Activated B cell treated with CpG ODN at 0.5 μM for 24 hours (primary cell): ENCODE measurements around the gene MIS18A. TPM values are rescaled to one million over a fixed set of nuclear protein-coding genes. Genes with fewer than 3 reads are reported as not detected.

Source experiments
- ATAC-seq: fragments of 200-7000 bp; cut with Tn5 transposase; one replicate; pipeline ENCODE4 v1.10.0; 2021; ENCODE audit warnings: low read depth, mild to moderate bottlenecking, moderate library complexity
- CTCF ChIA-PET: fragments of 350-600 bp; sonication (Branson Sonifier 250); formaldehyde crosslinking; loops from one replicate; lab custom pipeline; 2021; ENCODE audit warnings: antibody characterized with exemption; lab: Charles Lee
- POLR2A ChIA-PET: fragments of 350-600 bp; sonication (Branson Sonifier 250); formaldehyde crosslinking; loops from one replicate; lab custom pipeline; 2021; ENCODE audit warnings: antibody characterized with exemption; lab: Charles Lee
- DNase-seq: peaks from one replicate; pipeline ENCODE4 v3.0.0; 2022
- H3K27ac Mint-ChIP-seq: one replicate; pipeline ENCODE4 v1.8.0; 2020; ENCODE audit warnings: mixed read lengths
- H3K27me3 Mint-ChIP-seq: one replicate; pipeline ENCODE4 v1.8.0; 2021; ENCODE audit warnings: mixed read lengths
- H3K36me3 Mint-ChIP-seq: one replicate; pipeline ENCODE4 v1.8.0; 2021; ENCODE audit warnings: low read depth, mixed read lengths
- H3K4me1 Mint-ChIP-seq: one replicate; pipeline ENCODE4 v1.8.0; 2021; ENCODE audit warnings: mixed read lengths
- H3K4me3 Mint-ChIP-seq: one replicate; pipeline ENCODE4 v1.8.0; 2020; ENCODE audit warnings: mild to moderate bottlenecking, mixed read lengths
- H3K9me3 Mint-ChIP-seq: one replicate; pipeline ENCODE4 v1.8.0; 2020; ENCODE audit warnings: mixed read lengths
- CTCF ChIP-seq: fragments of 200-600 bp; IDR thresholded peaks from one replicate; pipeline ENCODE4 v1.8.0; 2022; ENCODE audit warnings: antibody characterized with exemption, mild to moderate bottlenecking
- intact Hi-C: fragments of 100-400 bp; cut with micrococcal nuclease; formaldehyde crosslinking; loops from one replicate; pipeline ENCODE4 v1.15.1; 2024
- total RNA-seq: library from RNA; stranded (reverse); gene quantifications from 2 replicates; pipeline ENCODE4 v1.2.3, GENCODE V29; 2022

Gene MIS18A
- total RNA-seq, 1 donor from 2014 or later = 7.7 TPM

DNA sequence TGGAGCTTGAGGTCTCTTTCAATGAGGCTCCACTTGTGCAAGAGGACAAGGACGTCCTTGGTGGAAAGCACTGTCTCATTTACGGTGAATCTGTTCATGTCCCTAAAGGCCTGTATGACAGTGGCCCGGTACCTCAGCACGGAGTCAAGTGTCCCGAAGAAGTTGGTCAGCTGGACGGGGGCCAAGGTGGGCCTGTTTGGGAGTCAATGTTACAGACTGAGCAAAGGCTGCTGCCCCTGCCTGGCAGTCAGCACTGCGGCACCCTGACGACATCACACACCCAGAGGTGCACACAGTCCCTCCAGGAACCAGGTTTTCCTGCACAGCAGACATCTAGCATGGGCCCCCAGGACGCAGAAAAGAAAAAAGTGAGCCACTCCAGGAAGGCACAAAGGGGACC is 38.9 kb upstream of the MIS18A start:
- ATAC-seq (no peak), DNase-seq (no peak)
- ChIA-PET CTCF (no interaction called here), POLR2A (no interaction called here)
- intact Hi-C loops = no loop called here
- TF ChIP-seq CTCF = no peak
- Mint-ChIP-seq H3K27me3 (no peaks in the 10 kb centered on the region), H3K9me3 (no peaks in the 10 kb centered on the region), H3K4me1 (no peaks in the 10 kb centered on the region), H3K36me3 (peaks cover 89% of the 10 kb centered on the region), H3K27ac (no peak overlapping the region), H3K4me3 (no peak overlapping the region)

DNA sequence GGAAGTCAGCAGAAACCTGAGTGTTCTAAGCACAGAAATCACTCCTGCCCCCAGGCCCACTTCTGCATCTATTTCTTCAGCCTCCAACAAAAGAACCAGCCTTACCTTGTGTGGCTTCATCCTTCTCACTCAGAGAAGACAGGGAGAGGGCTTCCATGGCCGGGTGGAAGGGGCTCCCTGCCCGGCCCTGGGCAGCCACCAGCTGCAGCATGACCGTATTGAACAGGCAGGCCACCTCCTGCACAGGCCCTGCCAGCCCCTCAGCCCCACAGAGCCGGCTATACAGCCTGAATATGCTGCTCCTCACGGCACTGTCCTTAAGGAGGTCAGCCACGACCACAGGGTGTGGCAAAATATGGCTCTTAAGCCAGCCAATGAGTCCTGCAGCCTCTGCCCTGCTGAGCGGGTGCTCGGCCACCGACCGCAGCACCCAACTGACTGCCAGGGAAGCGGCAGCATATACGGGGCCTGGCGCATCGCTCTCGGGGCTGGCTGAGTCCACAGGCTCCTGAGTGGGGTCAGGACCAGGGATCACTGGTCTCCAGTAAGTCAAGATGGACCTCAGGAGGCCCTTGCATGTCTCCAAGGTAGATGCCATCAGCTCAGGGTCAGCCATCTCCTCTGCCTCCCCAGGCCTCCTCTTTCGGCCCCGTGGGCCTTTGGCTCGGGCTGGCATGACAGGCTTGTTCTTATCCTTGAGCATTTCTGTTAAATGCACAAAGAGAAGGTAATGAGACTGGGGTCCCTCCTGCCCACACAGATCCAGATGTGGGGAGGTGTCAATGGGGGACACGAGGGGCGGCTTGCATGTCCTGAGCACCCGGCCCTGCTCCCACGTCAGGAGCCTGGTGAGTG is 37.7 kb upstream of the MIS18A start:
- intact Hi-C loops = no loop called here
- no peak for DNase-seq
- ATAC-seq = no peak
- ChIA-PET CTCF (no interaction called here), POLR2A (no interaction called here)
- H3K4me3 Mint-ChIP-seq = no peak overlapping the region
- H3K27me3 Mint-ChIP-seq = no peaks in the 10 kb centered on the region
- no peaks in the 10 kb centered on the region for H3K9me3 Mint-ChIP-seq
- peaks cover 90% of the 10 kb centered on the region for H3K36me3 Mint-ChIP-seq
- TF ChIP-seq CTCF = no peak
- H3K27ac Mint-ChIP-seq = no peak overlapping the region
- no peaks in the 10 kb centered on the region for H3K4me1 Mint-ChIP-seq

GRCh38 chr21:32315511-32316281 is 36.8 kb upstream of the MIS18A start:
- Mint-ChIP-seq H3K4me1 (peaks cover 3% of the 10 kb centered on the region), H3K27ac (no peak overlapping the region), H3K4me3 (no peak overlapping the region), H3K27me3 (no peaks in the 10 kb centered on the region), H3K36me3 (peaks cover 89% of the 10 kb centered on the region), H3K9me3 (no peaks in the 10 kb centered on the region)
- POLR2A ChIA-PET = interaction anchor here (0.7 kb wide), 1 partner anchor 10 kb away, joined by 3 read pairs; no protein-coding TSS in a partner anchor
- intact Hi-C loops = no loop called here
- no peak for ATAC-seq
- DNase-seq = no peak
- TF ChIP-seq CTCF = no peak
- CTCF ChIA-PET = no interaction called here

DNA sequence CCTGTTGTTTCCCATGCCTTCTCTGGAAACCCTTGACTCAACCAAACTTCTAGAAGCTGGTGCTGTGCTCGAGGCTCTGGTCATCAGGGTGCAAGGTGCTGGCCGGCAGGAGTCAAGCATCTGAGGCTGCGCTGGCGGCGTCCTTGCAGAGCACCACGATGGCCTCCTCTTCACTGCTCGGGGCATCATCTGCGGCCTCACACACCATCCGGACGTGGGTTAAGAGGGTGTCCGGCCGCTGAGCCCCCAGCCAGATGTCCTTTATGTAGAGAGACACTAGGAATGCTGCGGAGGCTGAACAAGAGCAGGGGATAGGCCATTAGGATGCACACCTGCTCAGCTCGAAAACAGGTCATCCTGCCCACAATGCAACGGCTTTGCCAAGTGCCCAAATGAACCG is 36.0 kb upstream of the MIS18A start:
- ChIA-PET CTCF (no interaction called here), POLR2A (interaction anchor here (0.7 kb wide), 1 partner anchor 8 kb away, joined by 5 read pairs; no protein-coding TSS in a partner anchor)
- no peaks in the 10 kb centered on the region for H3K27me3 Mint-ChIP-seq
- ATAC-seq = no peak
- no peak overlapping the region for H3K4me3 Mint-ChIP-seq
- no peak for DNase-seq
- H3K27ac Mint-ChIP-seq = no peak overlapping the region
- TF ChIP-seq CTCF = no peak
- peaks cover 80% of the 10 kb centered on the region for H3K36me3 Mint-ChIP-seq
- intact Hi-C loops = no loop called here
- H3K9me3 Mint-ChIP-seq = no peaks in the 10 kb centered on the region
- H3K4me1 Mint-ChIP-seq = peaks cover 3% of the 10 kb centered on the region

GRCh38 chr21:32312976-32313375 is 34.1 kb upstream of the MIS18A start:
- ChIA-PET POLR2A (no interaction called here), CTCF (no interaction called here)
- H3K27ac Mint-ChIP-seq = no peak overlapping the region
- DNase-seq (no peak), ATAC-seq (no peak)
- H3K36me3 Mint-ChIP-seq = peaks cover 73% of the 10 kb centered on the region
- no peaks in the 10 kb centered on the region for H3K9me3 Mint-ChIP-seq
- H3K4me1 Mint-ChIP-seq = peaks cover 3% of the 10 kb centered on the region
- intact Hi-C loops = no loop called here
- no peak overlapping the region for H3K4me3 Mint-ChIP-seq
- H3K27me3 Mint-ChIP-seq = no peaks in the 10 kb centered on the region
- no peak for TF ChIP-seq CTCF
